Large intestine (tissue), 3 donors: ENCODE results near the gene LARP6. TPM values are rescaled to one million over a fixed set of nuclear protein-coding genes. Genes with fewer than 3 reads are reported as not detected.
"Not testable (repeated sequence)": the region's sequence is repeated elsewhere in the genome, so short reads cannot be mapped to it uniquely, and the experiment has no call there.

Source experiments
- DNase-seq, 2 donors: peaks; one replicate each; pipeline versions ENCODE4 v3.0.0 to v3.0.0-alpha.2; 2013
- H3K27ac ChIP-seq: one replicate; pipeline ENCODE4 v1.5.1; 2013; ENCODE audit warnings: low read length
- H3K27me3 ChIP-seq: 2 replicates; pipeline ENCODE4 v1.6.1; 2013; ENCODE audit warnings: low read length; ENCODE audit not compliant: control insufficient read depth, insufficient read depth
- H3K36me3 ChIP-seq: 2 replicates; pipeline ENCODE4 v1.6.1; 2013; ENCODE audit warnings: low read length; ENCODE audit not compliant: control insufficient read depth, insufficient read depth
- H3K4me1 ChIP-seq: one replicate; pipeline ENCODE4 v1.6.1; 2013; ENCODE audit warnings: low read length; ENCODE audit not compliant: control insufficient read depth, insufficient read depth
- H3K4me3 ChIP-seq: one replicate; pipeline ENCODE4 v1.5.1; 2013; ENCODE audit warnings: low read length
- H3K9me3 ChIP-seq: one replicate; pipeline ENCODE4 v1.6.1; 2013; ENCODE audit warnings: mild to moderate bottlenecking, low read depth, low read length, moderate library complexity; ENCODE audit not compliant: control insufficient read depth
- WGBS: methylation state at CpG from one replicate; pipeline ENCODE4 v1.1.5; 2013; ENCODE audit warnings: low lambda C conversion rate; ENCODE audit not compliant: insufficient coverage; 5-methylcytosine and 5-hydroxymethylcytosine counted together
- polyA plus RNA-seq: library from polyadenylated mRNA; unstranded; fragments of 120-200 nt; gene quantifications from one replicate; pipeline ENCODE4 v1.2.1, GENCODE V29; 2013

LARP6 gene
- polyA plus RNA-seq, 1 donor, result 6.2 TPM

- Histone ChIP-seq H3K4me1 (no peaks in the 10 kb centered on the region), H3K36me3 (no peaks in the 10 kb centered on the region), H3K4me3 (no peak overlapping the region), H3K9me3 (no peaks in the 10 kb centered on the region), H3K27me3 (peaks cover 9% of the 10 kb centered on the region), H3K27ac (no peak overlapping the region)
- WGBS, result no CpG with 5 or more reads among the region's 4 CpGs
- no peak for DNase-seq
Measured at GRCh38 chr15:70812827-70813364, 41.1 kb downstream of the LARP6 start.

DNA sequence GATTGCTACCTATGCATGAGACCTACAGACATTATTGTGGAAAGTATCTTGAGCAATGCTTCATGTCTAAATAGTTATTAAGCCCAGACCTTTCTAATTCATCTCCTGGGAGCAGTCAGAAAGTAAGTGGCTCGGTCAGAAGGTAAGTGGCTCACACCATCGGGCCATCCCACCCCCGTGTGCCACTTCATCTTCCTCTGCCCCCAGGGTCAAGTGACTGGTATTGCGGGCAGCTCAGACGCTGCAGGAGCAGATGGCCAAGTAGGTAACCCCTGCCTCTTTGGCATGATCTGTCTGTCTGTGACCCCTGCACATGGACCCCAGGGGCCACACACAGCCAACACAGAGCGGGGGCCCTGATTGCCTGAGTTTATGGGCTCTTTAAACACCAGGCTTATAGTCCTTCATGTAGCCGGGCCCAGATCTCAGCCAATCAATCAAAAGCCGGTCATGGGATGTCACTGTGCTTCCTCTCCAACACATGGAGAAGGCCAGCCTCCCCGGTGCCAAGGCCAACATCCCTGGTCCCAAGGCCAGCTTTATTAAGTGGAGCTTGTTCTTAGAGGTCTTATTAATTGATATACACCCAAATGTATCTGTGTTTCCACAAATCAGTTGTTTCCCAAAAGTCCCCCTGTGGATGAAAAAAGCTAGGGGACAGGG is 42.9 kb downstream of the LARP6 start:
- Histone ChIP-seq H3K27me3 (peaks cover 9% of the 10 kb centered on the region), H3K4me3 (no peak overlapping the region), H3K36me3 (no peaks in the 10 kb centered on the region), H3K27ac (no peak overlapping the region), H3K4me1 (no peaks in the 10 kb centered on the region), H3K9me3 (no peaks in the 10 kb centered on the region)
- no peak for DNase-seq
- WGBS, result no CpG with 5 or more reads among the region's 9 CpGs

- DNase-seq, result no peak
- H3K27me3 ChIP-seq, result peaks cover 9% of the 10 kb centered on the region
- H3K36me3 ChIP-seq, result no peaks in the 10 kb centered on the region
- WGBS, result 100% methylated on average over 1 of the region's 9 CpGs
- H3K27ac ChIP-seq, result no peak overlapping the region
- no peaks in the 10 kb centered on the region for H3K4me1 ChIP-seq
- H3K4me3 ChIP-seq, result no peak overlapping the region
- no peaks in the 10 kb centered on the region for H3K9me3 ChIP-seq
Measured at GRCh38 chr15:70806992-70807712, 46.8 kb downstream of the LARP6 start.

- not testable (repeated sequence) for DNase-seq, H3K9me3 ChIP-seq, H3K27ac ChIP-seq, H3K36me3 ChIP-seq, H3K27me3 ChIP-seq, H3K4me3 ChIP-seq, H3K4me1 ChIP-seq
- WGBS, result no CpG with 5 or more reads among the region's 9 CpGs
Measured at GRCh38 chr15:70804388-70804787, 49.6 kb downstream of the LARP6 start.

DNA sequence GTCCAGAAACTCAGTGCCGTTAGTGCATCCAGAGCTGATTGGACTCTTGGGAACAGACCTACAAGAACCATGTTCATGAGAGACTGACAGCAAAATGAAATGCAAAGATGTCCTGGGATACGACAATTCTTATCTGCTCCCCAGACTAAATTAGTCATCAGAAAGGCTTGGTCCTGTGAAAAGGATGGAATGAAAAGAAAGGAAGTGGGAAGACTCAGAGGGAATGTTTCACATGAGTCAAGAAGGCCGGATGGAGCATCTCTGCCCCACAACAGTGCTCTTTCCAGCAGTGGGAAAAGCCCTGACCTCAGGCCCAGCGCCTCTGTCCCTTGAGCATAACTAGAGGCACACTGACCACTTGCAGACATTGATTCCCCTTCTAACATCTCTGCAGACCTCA is 51.3 kb downstream of the LARP6 start:
- WGBS, result no CpG with 5 or more reads among the region's 4 CpGs
- H3K4me3 ChIP-seq, result no peak overlapping the region

GRCh38 chr15:70801109-70801508 is 52.8 kb downstream of the LARP6 start:
- H3K4me3 ChIP-seq, result no peak overlapping the region
- no CpG with 5 or more reads among the region's 5 CpGs for WGBS
- DNase-seq, result no peak
- peaks cover 7% of the 10 kb centered on the region for H3K27me3 ChIP-seq
- no peaks in the 10 kb centered on the region for H3K9me3 ChIP-seq
- peaks cover 3% of the 10 kb centered on the region for H3K4me1 ChIP-seq
- H3K27ac ChIP-seq, result no peak overlapping the region
- H3K36me3 ChIP-seq, result no peaks in the 10 kb centered on the region

More for the DNA sequence above, 51.3 kb downstream of the LARP6 start:
- Histone ChIP-seq H3K9me3 (no peaks in the 10 kb centered on the region), H3K36me3 (no peaks in the 10 kb centered on the region), H3K4me1 (peaks cover 3% of the 10 kb centered on the region), H3K27ac (no peak overlapping the region), H3K27me3 (peaks cover 3% of the 10 kb centered on the region)
- DNase-seq, result no peak

GRCh38 chr15:70799667-70800450 is 54.1 kb downstream of the LARP6 start:
- Histone ChIP-seq H3K27me3 (peaks cover 7% of the 10 kb centered on the region), H3K27ac (no peak overlapping the region), H3K4me1 (peaks cover 3% of the 10 kb centered on the region), H3K4me3 (no peak overlapping the region), H3K36me3 (no peaks in the 10 kb centered on the region), H3K9me3 (no peaks in the 10 kb centered on the region)
- WGBS, result no CpG with 5 or more reads among the region's 9 CpGs
- DNase-seq, result peak in 1 of 2 donors; percentile 43

DNA sequence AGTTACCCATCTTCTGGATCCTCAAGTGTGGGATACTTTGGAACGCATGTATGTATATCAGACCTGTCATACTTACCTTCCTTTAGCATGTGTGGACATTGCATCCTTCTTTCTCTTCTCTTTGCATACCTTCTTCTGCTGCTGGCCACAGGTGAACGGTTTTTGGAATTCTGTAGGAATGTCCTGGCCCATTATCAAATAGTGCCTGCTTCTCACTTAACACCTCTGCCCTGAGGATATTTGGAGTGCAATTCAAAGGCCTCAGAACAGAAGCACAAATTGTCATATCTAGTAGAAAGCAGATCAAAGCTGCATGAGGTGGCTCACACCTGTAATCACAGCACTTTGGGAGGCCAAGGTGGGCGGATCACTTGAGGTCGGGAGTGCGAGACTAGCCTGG is 56.5 kb downstream of the LARP6 start:
- H3K27ac ChIP-seq, result no peak overlapping the region
- no peaks in the 10 kb centered on the region for H3K9me3 ChIP-seq
- no CpG with 5 or more reads among the region's 5 CpGs for WGBS
- no peaks in the 10 kb centered on the region for H3K36me3 ChIP-seq
- DNase-seq, result no peak
- peaks cover 13% of the 10 kb centered on the region for H3K27me3 ChIP-seq
- no peak overlapping the region for H3K4me3 ChIP-seq
- H3K4me1 ChIP-seq, result peaks cover 3% of the 10 kb centered on the region

DNA sequence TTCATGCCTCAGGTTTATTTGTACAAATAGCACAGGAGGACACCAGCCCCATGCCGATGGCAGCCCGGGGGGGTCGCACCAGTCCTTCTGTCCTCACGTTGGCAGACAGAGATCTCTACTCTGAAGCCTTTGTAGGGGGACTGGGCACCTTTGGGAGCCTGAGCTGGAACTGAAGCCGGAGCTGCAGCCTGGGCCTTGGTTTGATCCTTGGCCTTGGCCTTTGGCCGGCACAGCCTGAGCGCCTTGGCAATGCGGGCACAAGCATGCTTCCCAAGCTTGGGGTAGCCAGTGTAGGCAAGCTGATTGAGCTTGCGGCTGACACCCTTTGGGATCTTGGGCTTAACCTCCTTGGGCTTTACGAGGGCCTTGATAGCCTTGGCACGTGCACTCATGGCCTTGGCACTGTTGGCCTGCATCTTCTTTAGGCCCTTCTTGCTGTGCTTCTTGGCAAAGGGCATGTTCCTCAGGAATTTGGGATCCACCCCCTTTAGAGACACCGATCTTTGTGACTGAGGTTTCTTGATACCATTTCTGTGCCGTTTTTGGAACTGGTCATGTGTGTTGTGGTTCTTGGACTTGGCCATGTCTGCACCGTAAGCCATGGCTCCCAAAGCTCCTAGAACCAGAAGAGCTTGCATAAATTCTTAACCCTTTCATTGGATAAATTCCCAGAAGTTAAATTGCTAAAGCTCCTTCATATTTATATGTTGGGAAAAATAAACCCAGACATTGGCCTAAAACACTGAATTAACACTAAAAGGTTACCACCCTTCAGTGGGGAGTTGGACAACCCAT is 57.2 kb downstream of the LARP6 start:
- Histone ChIP-seq H3K4me1 (peaks cover 3% of the 10 kb centered on the region), H3K4me3 (no peak overlapping the region), H3K9me3 (no peaks in the 10 kb centered on the region), H3K27ac (no peak overlapping the region), H3K27me3 (peaks cover 15% of the 10 kb centered on the region), H3K36me3 (no peaks in the 10 kb centered on the region)
- no peak for DNase-seq
- no CpG with 5 or more reads among the region's 14 CpGs for WGBS

- peaks cover 3% of the 10 kb centered on the region for H3K4me1 ChIP-seq
- peaks cover 15% of the 10 kb centered on the region for H3K27me3 ChIP-seq
- DNase-seq, result no peak
- WGBS, result no CpG with 5 or more reads among the region's 2 CpGs
- no peak overlapping the region for H3K27ac ChIP-seq
- no peaks in the 10 kb centered on the region for H3K36me3 ChIP-seq
- H3K4me3 ChIP-seq, result no peak overlapping the region
- no peaks in the 10 kb centered on the region for H3K9me3 ChIP-seq
Measured at GRCh38 chr15:70795311-70795665, 58.7 kb downstream of the LARP6 start.
